ENCODE data around the gene ELF1. TPM values are rescaled to one million over a fixed set of nuclear protein-coding genes. Genes with fewer than 3 reads are reported as not detected.

The ELF1 gene
- total and polyA plus RNA-seq, 10 of the 15 experiments (the other 5 are each of a cell fraction or from before 2014, with no cell fraction given) = 43.3 to 97.6 (median 55.7) TPM

DNA sequence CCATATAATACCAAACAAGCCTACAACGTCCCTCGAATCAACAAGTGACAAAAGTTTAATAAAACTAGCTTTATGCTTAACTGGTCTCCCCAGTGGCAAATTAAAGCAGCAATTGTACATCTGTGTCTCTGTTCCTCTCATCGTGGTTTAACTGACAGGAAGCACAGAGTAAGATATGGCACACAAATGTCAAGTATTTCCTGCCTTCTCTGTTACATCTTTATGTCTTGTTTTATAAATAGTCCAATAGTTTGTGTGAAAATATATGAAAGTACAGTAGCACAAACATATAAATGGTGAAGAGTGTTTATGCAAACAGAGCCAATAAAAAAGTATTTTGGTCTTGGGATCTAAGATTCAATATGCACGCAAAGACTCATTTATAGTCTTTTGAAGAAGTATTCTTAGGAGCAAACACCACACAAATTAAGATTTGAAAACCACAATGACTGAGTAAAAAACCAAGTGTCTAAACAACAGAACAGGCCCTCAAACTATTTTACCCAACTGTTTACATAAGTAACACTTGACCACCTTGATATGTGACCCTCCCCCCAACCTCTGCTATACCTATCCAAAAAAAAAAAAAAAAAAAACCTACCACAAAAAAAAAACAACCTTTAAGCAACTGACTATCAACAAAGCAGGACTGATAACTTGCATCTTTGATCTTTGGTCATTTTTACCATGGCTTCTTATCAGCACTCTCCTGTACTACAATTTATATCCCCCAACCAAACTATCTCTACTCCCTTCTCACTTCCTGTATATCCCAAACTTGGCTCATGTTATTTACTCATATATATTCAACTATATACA is 14.0 kb downstream of the ELF1 start (continued):
- peak; percentile 57 for TF ChIP-seq E2F8 (IDR thresholded peaks at IDR 0.05; ENCODE audit: low read depth, partially characterized antibody)
- no peak for TF ChIP-seq ZBTB4 (CRISPR knock-in tag; IDR thresholded peaks at IDR 0.05)
- peak; percentile 61; the same call in 1 of the 2 replicates for TF ChIP-seq CBFB (IDR thresholded peaks at IDR 0.05; ENCODE audit: low read depth)
- no peak for TF ChIP-seq SREBF2 (IDR thresholded peaks at IDR 0.05; ENCODE audit: low read length)
- TF ChIP-seq ZNF622 (IDR thresholded peaks at IDR 0.05) = no peak
- no peak for TF ChIP-seq RFX5 (IDR thresholded peaks at IDR 0.05; ENCODE audit: low read depth, low read length)
- TF ChIP-seq, protein P1, sequence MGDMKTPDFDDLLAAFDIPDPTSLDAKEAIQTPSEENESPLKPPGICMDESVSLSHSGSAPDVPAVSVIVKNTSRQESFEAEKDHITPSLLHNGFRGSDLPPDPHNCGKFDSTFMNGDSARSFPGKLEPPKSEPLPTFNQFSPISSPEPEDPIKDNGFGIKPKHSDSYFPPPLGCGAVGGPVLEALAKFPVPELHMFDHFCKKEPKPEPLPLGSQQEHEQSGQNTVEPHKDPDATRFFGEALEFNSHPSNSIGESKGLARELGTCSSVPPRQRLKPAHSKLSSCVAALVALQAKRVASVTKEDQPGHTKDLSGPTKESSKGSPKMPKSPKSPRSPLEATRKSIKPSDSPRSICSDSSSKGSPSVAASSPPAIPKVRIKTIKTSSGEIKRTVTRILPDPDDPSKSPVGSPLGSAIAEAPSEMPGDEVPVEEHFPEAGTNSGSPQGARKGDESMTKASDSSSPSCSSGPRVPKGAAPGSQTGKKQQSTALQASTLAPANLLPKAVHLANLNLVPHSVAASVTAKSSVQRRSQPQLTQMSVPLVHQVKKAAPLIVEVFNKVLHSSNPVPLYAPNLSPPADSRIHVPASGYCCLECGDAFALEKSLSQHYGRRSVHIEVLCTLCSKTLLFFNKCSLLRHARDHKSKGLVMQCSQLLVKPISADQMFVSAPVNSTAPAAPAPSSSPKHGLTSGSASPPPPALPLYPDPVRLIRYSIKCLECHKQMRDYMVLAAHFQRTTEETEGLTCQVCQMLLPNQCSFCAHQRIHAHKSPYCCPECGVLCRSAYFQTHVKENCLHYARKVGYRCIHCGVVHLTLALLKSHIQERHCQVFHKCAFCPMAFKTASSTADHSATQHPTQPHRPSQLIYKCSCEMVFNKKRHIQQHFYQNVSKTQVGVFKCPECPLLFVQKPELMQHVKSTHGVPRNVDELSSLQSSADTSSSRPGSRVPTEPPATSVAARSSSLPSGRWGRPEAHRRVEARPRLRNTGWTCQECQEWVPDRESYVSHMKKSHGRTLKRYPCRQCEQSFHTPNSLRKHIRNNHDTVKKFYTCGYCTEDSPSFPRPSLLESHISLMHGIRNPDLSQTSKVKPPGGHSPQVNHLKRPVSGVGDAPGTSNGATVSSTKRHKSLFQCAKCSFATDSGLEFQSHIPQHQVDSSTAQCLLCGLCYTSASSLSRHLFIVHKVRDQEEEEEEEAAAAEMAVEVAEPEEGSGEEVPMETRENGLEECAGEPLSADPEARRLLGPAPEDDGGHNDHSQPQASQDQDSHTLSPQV (IDR thresholded peaks at IDR 0.05) = no peak
- TF ChIP-seq BACH1 (IDR thresholded peaks at IDR 0.05; ENCODE audit: borderline replicate concordance) = no peak; the same call in 1 of the 2 replicates
- TF ChIP-seq ELK1 (IDR thresholded peaks at IDR 0.05; ENCODE audit: low read depth, low read length) = no peak
- TF ChIP-seq, protein P2, sequence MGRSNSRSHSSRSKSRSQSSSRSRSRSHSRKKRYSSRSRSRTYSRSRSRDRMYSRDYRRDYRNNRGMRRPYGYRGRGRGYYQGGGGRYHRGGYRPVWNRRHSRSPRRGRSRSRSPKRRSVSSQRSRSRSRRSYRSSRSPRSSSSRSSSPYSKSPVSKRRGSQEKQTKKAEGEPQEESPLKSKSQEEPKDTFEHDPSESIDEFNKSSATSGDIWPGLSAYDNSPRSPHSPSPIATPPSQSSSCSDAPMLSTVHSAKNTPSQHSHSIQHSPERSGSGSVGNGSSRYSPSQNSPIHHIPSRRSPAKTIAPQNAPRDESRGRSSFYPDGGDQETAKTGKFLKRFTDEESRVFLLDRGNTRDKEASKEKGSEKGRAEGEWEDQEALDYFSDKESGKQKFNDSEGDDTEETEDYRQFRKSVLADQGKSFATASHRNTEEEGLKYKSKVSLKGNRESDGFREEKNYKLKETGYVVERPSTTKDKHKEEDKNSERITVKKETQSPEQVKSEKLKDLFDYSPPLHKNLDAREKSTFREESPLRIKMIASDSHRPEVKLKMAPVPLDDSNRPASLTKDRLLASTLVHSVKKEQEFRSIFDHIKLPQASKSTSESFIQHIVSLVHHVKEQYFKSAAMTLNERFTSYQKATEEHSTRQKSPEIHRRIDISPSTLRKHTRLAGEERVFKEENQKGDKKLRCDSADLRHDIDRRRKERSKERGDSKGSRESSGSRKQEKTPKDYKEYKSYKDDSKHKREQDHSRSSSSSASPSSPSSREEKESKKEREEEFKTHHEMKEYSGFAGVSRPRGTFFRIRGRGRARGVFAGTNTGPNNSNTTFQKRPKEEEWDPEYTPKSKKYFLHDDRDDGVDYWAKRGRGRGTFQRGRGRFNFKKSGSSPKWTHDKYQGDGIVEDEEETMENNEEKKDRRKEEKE (IDR thresholded peaks at IDR 0.05) = no peak
- TF ChIP-seq, protein P3, sequence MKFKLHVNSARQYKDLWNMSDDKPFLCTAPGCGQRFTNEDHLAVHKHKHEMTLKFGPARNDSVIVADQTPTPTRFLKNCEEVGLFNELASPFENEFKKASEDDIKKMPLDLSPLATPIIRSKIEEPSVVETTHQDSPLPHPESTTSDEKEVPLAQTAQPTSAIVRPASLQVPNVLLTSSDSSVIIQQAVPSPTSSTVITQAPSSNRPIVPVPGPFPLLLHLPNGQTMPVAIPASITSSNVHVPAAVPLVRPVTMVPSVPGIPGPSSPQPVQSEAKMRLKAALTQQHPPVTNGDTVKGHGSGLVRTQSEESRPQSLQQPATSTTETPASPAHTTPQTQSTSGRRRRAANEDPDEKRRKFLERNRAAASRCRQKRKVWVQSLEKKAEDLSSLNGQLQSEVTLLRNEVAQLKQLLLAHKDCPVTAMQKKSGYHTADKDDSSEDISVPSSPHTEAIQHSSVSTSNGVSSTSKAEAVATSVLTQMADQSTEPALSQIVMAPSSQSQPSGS (IDR thresholded peaks at IDR 0.05; ENCODE audit: low read length) = peak; percentile 89
- TF ChIP-seq SMARCA5 (IDR thresholded peaks at IDR 0.05) = no peak
